GM21528 (cell line): ENCODE results near the gene TMEM116.

Experiments used
- ATAC-seq: cut with Tn5 transposase; IDR thresholded peaks from one replicate; pipeline ENCODE4 v1.9.1; 2021; ENCODE audit warnings: mild to moderate bottlenecking, moderate library complexity; ENCODE audit not compliant: unreplicated experiment, low FRiP score

The TMEM116 gene

DNA sequence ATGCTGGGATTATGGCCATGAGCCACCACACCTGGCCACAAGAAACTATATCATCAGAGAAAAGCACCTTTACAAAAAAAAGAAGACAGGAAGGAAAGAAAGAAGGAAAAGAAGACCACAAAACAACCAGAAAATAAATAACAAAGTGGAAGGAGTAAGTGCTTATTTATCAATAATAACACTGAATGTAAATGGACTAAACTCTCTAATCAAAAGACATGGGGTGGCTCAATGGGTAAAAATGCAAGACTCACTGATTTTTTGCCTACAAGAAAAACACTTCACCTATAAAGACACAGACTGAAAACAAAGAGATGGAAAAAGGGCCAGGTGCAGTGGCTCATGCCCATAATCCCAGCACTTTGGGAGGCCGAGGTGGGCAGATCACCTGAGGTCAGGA lies 105.2 kb downstream of the TMEM116 start:
- no peak for ATAC-seq

DNA sequence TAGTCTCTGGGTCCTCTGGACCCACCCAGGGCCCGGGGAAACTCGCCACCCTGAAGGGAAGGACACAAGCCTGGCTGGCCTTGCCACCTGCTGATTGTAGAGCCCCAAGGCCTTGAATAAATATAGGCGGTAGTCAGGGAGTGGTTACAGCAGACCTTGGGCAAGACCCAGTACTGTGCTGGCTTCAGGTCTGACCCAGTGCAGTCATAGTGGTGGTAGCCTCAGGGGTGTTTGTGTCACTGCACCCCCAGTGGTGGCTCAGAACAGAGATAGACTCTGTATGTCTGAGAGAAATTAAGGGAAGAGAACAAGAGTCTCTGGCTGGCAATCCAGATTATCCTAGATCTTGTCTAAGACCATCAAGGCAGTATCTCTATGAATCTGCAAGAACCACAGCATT lies 107.5 kb downstream of the TMEM116 start:
- no peak for ATAC-seq

DNA sequence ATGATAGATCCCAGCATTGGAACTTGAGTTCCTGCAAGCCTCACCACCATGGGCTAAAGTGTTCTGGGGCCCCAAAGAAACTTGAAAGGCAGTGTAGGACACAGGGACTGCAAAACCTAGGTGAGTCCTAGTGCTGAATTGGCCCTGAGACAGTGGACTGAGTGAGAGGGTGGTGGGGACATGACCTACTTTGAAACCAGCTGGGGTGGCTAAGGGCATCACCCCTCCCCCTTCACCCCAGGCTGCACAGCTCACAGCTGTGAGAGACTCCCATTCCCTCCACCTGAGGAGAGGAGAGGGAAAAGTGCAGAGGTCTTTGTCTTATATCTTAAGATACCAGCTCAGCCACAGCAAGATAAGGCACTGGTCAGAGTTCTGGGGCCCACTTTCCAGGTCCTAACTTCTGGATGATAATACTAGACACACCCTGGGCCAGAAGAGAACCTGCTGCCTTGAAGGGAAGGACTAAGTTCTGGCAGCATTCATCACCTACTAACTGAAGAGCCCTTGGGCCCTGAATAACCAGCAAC lies 108.5 kb downstream of the TMEM116 start:
- ATAC-seq: no peak

DNA sequence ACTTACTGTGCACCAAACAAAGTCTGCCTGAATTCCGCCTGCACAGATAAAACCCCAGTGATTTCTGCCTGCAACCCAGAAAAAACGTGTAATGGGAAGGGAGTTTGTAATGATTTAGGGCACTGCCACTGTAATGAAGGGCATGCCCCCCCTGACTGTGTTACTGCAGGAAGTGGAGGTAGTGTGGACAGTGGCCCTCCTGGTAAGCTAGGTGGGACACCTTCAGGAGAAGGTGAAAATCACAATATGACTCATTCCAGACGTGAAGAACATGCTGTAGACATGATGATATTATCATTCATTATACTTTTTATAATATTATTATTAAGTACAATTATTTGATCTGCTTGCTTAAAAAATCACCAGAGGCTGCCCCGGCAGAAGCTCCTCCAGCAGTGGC lies 111.8 kb downstream of the TMEM116 start:
- no peak for ATAC-seq

DNA sequence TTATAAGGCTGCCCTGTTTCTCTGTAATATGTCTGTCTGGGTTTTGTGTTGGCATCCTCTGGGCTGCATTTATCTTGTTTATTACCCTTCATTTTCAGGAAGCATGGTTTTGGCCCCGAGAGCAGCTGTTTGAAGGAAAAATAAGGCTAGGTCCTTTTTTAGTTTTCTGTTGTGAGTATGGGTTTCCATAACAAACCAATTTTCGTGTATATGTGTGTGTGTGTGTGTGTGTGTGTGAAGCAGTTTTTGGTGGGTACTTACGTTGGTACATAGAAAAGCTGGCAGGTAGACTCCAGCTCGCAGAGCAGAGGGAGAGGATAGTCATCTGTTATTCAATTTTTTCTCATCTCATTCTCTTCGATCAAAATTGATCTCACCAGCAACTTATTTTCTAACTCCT lies 118.4 kb downstream of the TMEM116 start:
- ATAC-seq: no peak

DNA sequence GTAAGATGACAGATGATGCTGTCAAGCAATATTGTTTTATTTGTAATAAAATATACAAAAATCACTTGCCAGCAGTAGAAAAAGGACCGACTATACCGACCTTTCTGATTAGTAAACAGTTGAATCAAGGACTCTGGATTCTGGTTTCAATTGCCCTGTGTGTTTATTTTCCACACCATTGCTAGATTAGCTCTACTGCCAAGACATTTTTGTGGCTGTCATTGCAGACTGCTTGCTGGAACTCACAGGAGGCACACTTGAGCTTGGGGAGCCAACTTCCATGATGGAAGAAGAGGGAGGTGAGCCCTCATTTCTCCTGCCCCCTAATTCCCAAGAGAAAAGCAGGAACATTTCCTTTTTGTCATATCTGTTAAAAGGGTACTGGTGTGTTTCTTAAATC lies 119.7 kb downstream of the TMEM116 start:
- ATAC-seq: no peak

DNA sequence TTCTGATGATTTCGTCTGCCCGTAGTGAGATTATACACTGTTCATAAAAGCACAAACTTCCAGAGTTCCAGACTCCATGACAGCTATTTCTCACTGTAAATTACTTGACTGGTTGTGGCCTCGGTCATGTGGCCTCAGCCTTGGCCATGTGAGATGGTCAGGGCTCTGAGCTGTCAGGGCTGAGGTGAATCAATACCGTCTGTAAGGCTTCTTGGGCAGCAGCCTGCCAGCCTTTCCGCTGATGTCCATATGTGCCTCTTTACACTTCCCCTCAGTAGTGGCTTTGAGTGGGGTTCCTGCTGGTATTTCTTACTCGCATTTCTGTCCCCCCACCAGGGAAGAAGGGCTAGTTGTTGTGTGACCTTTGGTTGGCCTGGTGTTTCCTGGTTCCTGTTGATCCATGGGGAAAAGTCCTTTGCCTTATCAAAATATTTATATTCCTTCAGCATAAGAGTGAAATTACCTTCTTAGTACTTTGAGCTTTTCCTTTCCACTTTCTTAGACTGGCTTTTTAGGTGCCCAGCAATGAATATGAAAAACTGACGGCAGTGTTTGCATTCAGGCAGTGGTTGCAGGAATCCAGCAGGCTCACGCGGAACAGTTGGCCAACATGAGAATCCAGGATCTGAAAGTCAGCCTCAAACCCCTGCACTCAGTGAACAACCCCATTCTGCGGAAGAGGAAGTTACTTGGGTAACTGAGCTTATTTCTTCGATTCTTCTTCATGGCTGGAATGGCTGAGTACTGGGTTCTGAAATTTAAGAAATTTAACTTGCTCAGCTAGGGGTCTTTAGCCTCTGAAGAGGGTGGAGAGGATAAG lies 124.8 kb downstream of the TMEM116 start:
- ATAC-seq: no peak

DNA sequence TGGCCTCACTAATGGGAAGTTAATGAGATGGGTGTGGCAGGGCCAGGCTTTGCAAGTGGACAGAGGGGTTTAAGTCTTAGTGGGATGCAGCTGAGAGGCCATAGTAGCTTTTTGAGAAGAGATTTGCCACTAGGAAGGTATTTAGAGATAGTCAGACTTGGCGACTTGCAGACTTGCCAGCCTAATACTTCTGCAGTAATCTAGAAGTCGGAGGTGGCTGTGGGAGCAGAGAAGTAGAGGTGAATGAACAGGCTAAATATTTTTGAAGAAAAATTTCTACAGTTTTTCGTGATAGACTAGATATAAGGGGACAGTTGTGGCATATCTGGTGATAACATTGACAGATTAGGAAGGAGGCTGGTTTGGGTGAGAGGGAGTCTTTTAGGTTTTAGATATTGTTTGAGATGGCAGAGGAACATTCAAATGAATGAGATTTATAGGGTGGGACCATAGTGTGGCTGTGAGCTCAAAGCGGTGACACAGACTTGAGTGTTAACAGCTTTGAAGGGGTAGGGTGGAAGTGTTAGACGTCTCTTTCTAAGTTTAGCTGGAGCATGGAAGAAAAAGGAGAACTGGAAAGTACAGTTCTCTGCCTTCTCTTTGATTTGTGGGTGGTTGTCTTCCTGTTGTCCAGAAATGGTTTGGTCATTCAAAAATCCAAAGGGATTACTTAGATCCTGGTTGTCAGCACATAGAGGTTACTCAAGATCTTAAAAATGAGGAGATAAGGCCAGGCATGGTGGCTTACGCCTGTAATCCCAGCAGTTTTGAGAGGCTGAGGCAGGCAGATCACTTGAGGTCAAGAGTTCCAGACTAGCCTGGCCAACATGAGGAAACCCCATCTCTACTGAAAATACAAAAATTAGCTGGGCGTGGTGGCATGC lies 126.1 kb downstream of the TMEM116 start:
- no peak for ATAC-seq

DNA sequence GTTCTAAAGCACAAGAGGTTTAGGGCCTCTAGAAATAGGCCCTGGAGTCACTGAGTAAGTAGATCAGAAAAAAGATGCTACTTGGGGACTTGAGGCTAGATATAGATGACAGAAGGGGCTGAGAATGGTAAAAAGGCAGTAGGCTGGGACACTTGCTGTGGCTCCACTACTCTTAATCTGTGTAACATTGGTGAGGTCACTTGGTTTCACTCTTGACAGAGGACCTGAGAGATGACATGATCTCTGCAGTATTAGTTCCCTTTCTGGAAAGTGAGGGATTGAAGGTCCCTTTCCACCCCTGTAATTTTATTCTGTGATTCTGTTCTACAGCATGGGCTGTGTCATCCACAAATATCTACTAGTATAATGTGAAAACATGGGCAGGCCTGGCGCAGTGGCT lies 131.2 kb downstream of the TMEM116 start:
- ATAC-seq: no peak
